HEK293T (cell line): Measurements from ENCODE around the gene ZNF474.

Source experiments
- CTCF ChIA-PET: fragments of 350-600 bp; formaldehyde crosslinking; extraction: SDS; loops from one replicate; lab custom pipeline; 2021; ENCODE audit warnings: antibody characterized with exemption, inconsistent platforms; lab: Yijun Ruan, JAX
- POLR2A ChIA-PET: fragments of 350-600 bp; formaldehyde crosslinking; extraction: SDS; loops from one replicate; lab custom pipeline; 2020; ENCODE audit warnings: antibody characterized with exemption, inconsistent platforms; lab: Yijun Ruan, JAX
- DNase-seq: peaks from one replicate; pipeline ENCODE4 v3.0.0; 2012; ENCODE audit warnings: mixed read lengths; ENCODE audit errors: extremely low spot score
- ARNT ChIP-seq: fragments of 450-650 bp; IDR thresholded peaks from 2 replicates; pipeline ENCODE4 v1.6.1; 2017; ENCODE audit warnings: mild to moderate bottlenecking
- BHLHE40 ChIP-seq: fragments of 450-650 bp; IDR thresholded peaks from 2 replicates; pipeline ENCODE4 v1.6.1; 2016; ENCODE audit warnings: mild to moderate bottlenecking, moderate library complexity, borderline replicate concordance
- CTBP1 ChIP-seq: fragments of 450-650 bp; IDR thresholded peaks from 2 replicates; pipeline ENCODE4 v1.6.1; 2016; ENCODE audit warnings: borderline replicate concordance
- ELF4 ChIP-seq: fragments of 450-650 bp; IDR thresholded peaks from 2 replicates; pipeline ENCODE4 v1.6.1; 2017; ENCODE audit warnings: antibody characterized with exemption
- FOXA1 ChIP-seq: fragments of 450-650 bp; IDR thresholded peaks from 2 replicates; pipeline ENCODE4 v1.6.1; 2016; ENCODE audit warnings: mild to moderate bottlenecking
- FOXK2 ChIP-seq: fragments of 450-650 bp; IDR thresholded peaks from 2 replicates; pipeline ENCODE4 v1.6.1; 2016; ENCODE audit warnings: mild to moderate bottlenecking
- FOXM1 ChIP-seq: fragments of 450-650 bp; IDR thresholded peaks from 2 replicates; pipeline ENCODE4 v1.6.1; 2017; ENCODE audit warnings: mild to moderate bottlenecking, borderline replicate concordance
- HDGF ChIP-seq: fragments of 450-650 bp; IDR thresholded peaks from 2 replicates; pipeline ENCODE4 v1.6.1; 2017; ENCODE audit warnings: antibody characterized with exemption, borderline replicate concordance
- L3MBTL2 ChIP-seq: fragments of 450-650 bp; conservative IDR thresholded peaks from 2 replicates; pipeline ENCODE4 v1.6.1; 2016; ENCODE audit warnings: mild to moderate bottlenecking
- LEF1 ChIP-seq: fragments of 450-650 bp; IDR thresholded peaks from 2 replicates; pipeline ENCODE4 v1.6.1; 2017; ENCODE audit warnings: mild to moderate bottlenecking, borderline replicate concordance
- NFRKB ChIP-seq: fragments of 450-650 bp; IDR thresholded peaks from 2 replicates; pipeline ENCODE4 v1.6.1; 2016; ENCODE audit warnings: mild to moderate bottlenecking, moderate library complexity
- SP1 ChIP-seq: fragments of 450-650 bp; IDR thresholded peaks from 2 replicates; pipeline ENCODE4 v1.6.1; 2017
- SUZ12 ChIP-seq: fragments of 450-650 bp; IDR thresholded peaks from 2 replicates; pipeline ENCODE4 v1.6.1; 2016; ENCODE audit warnings: mild to moderate bottlenecking
- TARDBP ChIP-seq: fragments of 450-650 bp; IDR thresholded peaks from 2 replicates; pipeline ENCODE4 v1.6.1; 2016
- ZNF384 ChIP-seq: fragments of 450-650 bp; IDR thresholded peaks from 2 replicates; pipeline ENCODE4 v1.6.1; 2016
- TF ChIP-seq, protein P1 (sequence below): fragments of 450-650 bp; IDR thresholded peaks from 2 replicates; pipeline ENCODE4 v1.6.1; 2016

Gene ZNF474

DNA sequence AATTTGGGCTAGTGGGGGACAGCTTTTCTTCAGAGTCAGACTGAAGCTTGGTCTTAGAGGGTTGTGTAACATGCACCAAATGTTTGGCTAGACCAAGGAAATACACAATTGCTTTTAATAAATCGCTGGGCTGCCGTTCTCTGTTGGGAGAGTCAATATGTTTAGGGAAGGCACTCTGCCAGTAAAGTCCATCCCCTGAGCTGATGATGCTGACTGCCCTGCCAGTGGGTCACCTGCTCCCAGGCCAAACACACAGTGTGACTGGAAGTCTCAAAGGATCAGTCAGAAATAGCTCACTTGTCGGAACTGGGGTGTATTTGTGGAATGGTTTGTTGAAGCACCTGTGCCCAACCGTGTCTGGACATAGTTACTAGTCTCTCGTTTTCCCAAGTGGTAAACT lies 17.9 kb upstream of the ZNF474 start:
- CTCF ChIA-PET: no interaction called here
- TF ChIP-seq BHLHE40 (no peak), L3MBTL2 (no peak), ZNF384 (no peak), FOXA1 (no peak), TARDBP (no peak), ARNT (no peak), NFRKB (no peak), HDGF (no peak), ELF4 (no peak), FOXM1 (no peak), LEF1 (no peak), SUZ12 (no peak), SP1 (no peak), CTBP1 (no peak), FOXK2 (no peak)
- TF ChIP-seq, protein P1, sequence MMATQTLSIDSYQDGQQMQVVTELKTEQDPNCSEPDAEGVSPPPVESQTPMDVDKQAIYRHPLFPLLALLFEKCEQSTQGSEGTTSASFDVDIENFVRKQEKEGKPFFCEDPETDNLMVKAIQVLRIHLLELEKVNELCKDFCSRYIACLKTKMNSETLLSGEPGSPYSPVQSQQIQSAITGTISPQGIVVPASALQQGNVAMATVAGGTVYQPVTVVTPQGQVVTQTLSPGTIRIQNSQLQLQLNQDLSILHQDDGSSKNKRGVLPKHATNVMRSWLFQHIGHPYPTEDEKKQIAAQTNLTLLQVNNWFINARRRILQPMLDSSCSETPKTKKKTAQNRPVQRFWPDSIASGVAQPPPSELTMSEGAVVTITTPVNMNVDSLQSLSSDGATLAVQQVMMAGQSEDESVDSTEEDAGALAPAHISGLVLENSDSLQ: no peak
- no peak for DNase-seq
- POLR2A ChIA-PET: no interaction called here

DNA sequence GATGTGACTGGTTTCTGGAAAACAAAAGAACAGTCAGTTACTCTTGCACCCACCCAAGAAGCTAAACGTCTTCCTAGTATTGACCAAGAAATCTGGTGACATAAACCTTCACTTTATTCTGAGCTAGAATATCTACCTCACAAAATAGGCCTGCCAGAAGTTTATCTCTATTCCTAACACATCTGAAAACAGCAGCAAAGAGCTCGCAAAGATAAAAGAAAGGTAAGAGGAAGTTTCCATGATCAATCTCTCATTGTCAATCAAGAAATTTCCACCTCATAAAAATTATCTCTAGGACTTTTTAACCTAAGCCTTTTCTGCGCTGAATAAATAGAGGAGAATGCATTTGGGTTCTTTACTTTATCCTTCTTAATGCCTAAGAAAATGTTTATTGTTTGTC lies 17.3 kb upstream of the ZNF474 start:
- no peak for DNase-seq
- TF ChIP-seq, protein P1: no peak
- POLR2A ChIA-PET: no interaction called here
- CTCF ChIA-PET: no interaction called here

DNA sequence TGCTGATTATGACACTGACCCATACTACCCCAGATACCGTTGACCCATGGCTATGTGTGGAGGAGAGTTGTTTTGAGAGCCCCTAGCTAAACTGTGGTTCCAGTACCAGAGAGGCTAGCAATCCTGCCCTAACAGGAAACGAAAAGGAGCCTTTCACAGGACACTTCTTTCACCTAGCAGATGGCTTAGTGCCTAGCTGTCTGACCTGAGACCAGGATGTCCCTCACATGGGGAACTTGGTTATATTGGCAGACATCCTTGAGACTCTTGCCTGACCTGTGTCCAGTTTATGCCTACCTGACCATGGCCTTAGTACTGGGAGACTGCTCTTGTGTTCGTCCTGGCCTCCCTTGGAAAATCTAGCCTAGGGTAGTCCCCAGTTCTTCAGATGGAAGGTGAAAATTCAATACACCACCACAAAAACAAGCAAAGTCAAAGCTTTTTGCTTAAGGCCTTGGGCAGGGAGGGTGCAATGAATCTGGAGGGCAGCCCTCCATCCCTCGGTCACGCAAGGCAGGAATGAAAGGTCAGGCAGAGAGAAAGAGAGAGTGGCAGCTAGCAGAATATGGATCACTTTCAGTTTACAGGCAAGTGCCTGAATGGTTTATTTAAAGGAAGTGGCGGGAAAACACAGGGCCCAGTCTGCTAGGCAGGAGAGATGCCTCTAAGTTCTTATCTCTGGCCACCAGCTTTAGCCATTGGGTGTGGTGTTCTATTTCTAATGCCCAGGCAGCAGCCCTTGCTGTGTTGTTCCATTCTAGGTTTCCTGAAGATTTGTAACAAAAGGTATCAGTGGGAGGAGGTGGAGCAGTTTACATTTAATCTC lies 16.4 kb upstream of the ZNF474 start:
- DNase-seq: no peak
- TF ChIP-seq FOXK2: no peak
- no peak for TF ChIP-seq ARNT
- no peak for TF ChIP-seq L3MBTL2
- TF ChIP-seq BHLHE40: no peak
- no peak for TF ChIP-seq SUZ12
- no peak for TF ChIP-seq LEF1
- no peak for TF ChIP-seq ELF4
- no peak for TF ChIP-seq FOXA1
- CTCF ChIA-PET: no interaction called here

DNA sequence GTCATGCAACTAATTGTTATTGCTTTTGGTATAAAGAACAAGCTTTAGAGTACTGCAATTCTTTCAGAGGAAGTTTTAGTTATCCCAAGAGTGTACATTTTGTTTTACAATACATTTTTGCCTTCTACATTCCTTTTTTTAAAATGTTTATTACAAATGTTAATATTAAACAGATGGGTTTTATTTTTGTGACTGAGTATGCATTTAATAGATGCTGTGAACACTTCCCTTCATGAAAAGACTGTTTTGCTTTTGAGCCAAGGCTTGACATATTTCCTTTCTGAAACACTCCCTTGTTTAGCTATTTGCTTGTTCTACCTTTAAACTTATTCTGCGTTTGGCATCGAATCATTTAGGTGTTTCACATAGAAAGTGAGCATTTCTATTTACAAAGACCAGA lies 14.8 kb upstream of the ZNF474 start:
- CTCF ChIA-PET: no interaction called here
- TF ChIP-seq CTBP1 (no peak), HDGF (no peak), LEF1 (no peak), ARNT (no peak)
- no peak for DNase-seq
- POLR2A ChIA-PET: no interaction called here

More for the DNA sequence above, 16.4 kb upstream of the ZNF474 start:
- POLR2A ChIA-PET: no interaction called here

DNA sequence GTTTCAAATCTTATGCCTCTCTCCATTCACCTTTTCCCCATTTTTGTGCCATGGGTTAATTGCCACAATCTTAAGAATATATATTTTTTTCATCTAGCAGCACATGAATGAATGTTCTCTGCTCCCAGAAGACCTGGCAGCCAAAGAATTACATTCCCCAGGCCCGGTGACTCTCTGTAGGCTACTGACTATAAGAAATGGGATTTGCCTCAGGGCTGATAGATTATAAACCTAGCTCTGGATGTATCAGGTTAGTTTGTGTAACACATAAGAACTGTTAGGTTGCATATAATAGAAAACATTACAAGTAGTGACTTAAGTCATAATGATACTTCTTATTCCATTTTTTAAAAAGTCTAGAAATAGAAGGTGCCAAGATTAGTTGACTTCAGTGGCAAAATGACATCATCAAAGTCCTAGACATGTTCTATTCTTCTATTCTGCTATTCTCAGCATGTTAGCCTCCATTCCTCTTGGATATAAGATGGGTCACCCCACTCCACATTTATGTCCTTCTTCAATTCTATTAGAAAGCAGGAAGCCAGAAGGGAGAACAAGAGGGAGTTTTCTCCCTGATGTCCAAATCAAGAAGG lies 10.9 kb upstream of the ZNF474 start:
- CTCF ChIA-PET: no interaction called here
- POLR2A ChIA-PET: no interaction called here
- TF ChIP-seq HDGF (no peak), SUZ12 (no peak)
- TF ChIP-seq, protein P1: no peak
- DNase-seq: no peak

DNA sequence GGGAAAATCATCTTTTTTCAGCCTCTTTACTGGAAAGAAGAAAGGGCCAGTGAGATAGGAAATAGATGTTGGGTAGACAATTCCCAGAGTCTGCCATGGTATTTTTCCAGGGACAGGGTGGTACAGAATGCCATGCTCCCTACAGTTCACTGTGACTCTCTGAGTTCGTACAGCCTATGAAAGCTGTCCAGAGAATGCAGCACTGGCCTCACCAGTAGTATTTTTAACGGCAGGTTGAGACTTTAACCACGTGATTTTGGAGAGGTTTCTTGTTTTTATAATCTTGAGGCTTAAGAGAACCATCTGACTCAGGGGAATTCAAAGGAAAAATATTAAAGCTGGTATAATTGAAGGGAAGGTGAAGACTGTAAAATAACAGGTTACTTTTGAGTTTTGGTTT lies 10.1 kb upstream of the ZNF474 start:
- no peak for DNase-seq
- CTCF ChIA-PET: no interaction called here
- POLR2A ChIA-PET: no interaction called here
- TF ChIP-seq FOXA1 (no peak), HDGF (no peak), SP1 (no peak), TARDBP (no peak), ELF4 (no peak)

DNA sequence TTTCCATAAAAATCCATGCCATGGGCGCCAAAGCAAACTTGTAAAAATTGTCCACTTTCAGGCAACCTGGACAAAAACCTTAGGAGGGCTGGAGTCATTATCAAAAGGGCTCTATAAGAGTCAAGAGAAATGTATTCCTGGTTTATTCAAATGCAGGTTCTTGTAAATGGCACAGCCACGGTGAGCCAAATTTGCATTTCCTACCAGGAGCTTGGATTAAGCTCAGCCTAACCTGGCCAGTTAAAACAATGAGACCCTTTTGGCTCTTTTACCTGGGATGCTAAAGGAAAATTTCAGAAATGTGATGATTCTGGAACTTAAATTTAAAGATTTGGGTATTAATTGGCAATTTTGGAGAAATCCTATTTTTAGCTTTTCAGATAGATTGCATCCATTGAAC lies 8.9 kb upstream of the ZNF474 start:
- TF ChIP-seq SUZ12 (no peak), L3MBTL2 (no peak), CTBP1 (no peak), LEF1 (no peak), TARDBP (no peak), SP1 (no peak), FOXK2 (no peak), ARNT (no peak), ZNF384 (no peak), FOXA1 (no peak), ELF4 (no peak), NFRKB (no peak)
- no peak for DNase-seq
- POLR2A ChIA-PET: no interaction called here

More for the DNA sequence above, 8.9 kb upstream of the ZNF474 start:
- CTCF ChIA-PET: no interaction called here
